Stimulated activated CD4-positive, alpha-beta T cell treated with anti-CD3 and anti-CD28 coated beads, TNF-alpha, amount 100 ng/mL, for 1 hour (primary cell): ENCODE data around the gene TMEM132A.

ENCODE experiments used
- DNase-seq, 3 donors: peaks; one replicate each; pipeline ENCODE4 v3.0.0-alpha.2; 2020; ENCODE audit warnings: low read depth in 3 of 3, low spot score in 1 of 3

The TMEM132A gene

GRCh38 chr11:60935676-60936442 is 11.6 kb downstream of the TMEM132A start:
- DNase-seq, result no peak

- DNase-seq, result no peak
These were observed 12.3 kb downstream of the TMEM132A start for GRCh38 chr11:60936467-60937143.

- no peak for DNase-seq
These were observed 12.9 kb downstream of the TMEM132A start for GRCh38 chr11:60937144-60937527.

GRCh38 chr11:60937811-60938210 is 13.6 kb downstream of the TMEM132A start:
- no peak for DNase-seq

GRCh38 chr11:60938500-60938899 is 14.2 kb downstream of the TMEM132A start:
- no peak for DNase-seq

- no peak for DNase-seq
These were observed 15.0 kb downstream of the TMEM132A start for GRCh38 chr11:60939301-60939700.

GRCh38 chr11:60939855-60940254 is 15.6 kb downstream of the TMEM132A start:
- DNase-seq, result no peak

- DNase-seq, result no peak
These were observed 17.3 kb downstream of the TMEM132A start for GRCh38 chr11:60941371-60942119.

- DNase-seq, result no peak
These were observed 18.0 kb downstream of the TMEM132A start for GRCh38 chr11:60942219-60942618.

- DNase-seq, result no peak
These were observed 18.8 kb downstream of the TMEM132A start for GRCh38 chr11:60942970-60943565.

GRCh38 chr11:60944490-60945294 is 20.4 kb downstream of the TMEM132A start:
- no peak for DNase-seq

- no peak for DNase-seq
These were observed 21.0 kb downstream of the TMEM132A start for GRCh38 chr11:60945295-60945667.

- DNase-seq, result no peak
These were observed 22.5 kb downstream of the TMEM132A start for GRCh38 chr11:60946601-60947264.

- no peak for DNase-seq
These were observed 23.4 kb downstream of the TMEM132A start for GRCh38 chr11:60947700-60948099.

- no peak for DNase-seq
These were observed 24.0 kb downstream of the TMEM132A start for GRCh38 chr11:60948250-60948649.

- no peak for DNase-seq
These were observed 25.8 kb downstream of the TMEM132A start for GRCh38 chr11:60950024-60950423.

- DNase-seq, result no peak
These were observed 26.8 kb downstream of the TMEM132A start for GRCh38 chr11:60950933-60951605.

- no peak for DNase-seq
These were observed 27.3 kb downstream of the TMEM132A start for GRCh38 chr11:60951606-60951903.

- DNase-seq, result no peak
These were observed 27.9 kb downstream of the TMEM132A start, which contains the start of gene SLC15A3 for GRCh38 chr11:60951904-60952741. TSS of gene SLC15A3 (minus strand) at chr11:60952176. CDS start at chr11:60951551, 625 bp downstream.
